SK-N-SH (cell line): ENCODE measurements around the gene ANKS1B. TPM values are rescaled to one million over a fixed set of nuclear protein-coding genes. Genes with fewer than 3 reads are reported as not detected.

Experiments
- CTCF ChIA-PET: fragments of 300-600, 350-600 bp; formaldehyde crosslinking; extraction: SDS; loops from one replicate; lab custom pipeline; 2021; lab: Yijun Ruan, JAX
- POLR2A ChIA-PET: fragments of 350-600 bp; sonication (Branson Sonifier 250); formaldehyde crosslinking; extraction: SDS; loops from one replicate; lab custom pipeline; 2020; ENCODE audit warnings: antibody characterized with exemption, inconsistent platforms; lab: Yijun Ruan, JAX
- DNase-seq: peaks from one replicate; pipeline ENCODE4 v3.0.0; 2012
- H2AFZ ChIP-seq: fragments of 200-600 bp; sonication (generic); 2 replicates; pipeline ENCODE4 v1.8.1; 2016; ENCODE audit warnings: antibody characterized with exemption, mild to moderate bottlenecking, low read depth
- H3F3A ChIP-seq: fragments of 200-600 bp; sonication (generic); replicated peaks from 2 replicates; pipeline ENCODE3; 2016; ENCODE audit warnings: antibody characterized with exemption, mild to moderate bottlenecking; ENCODE audit not compliant: insufficient read depth
- H3K27ac ChIP-seq, 2 experiments: fragments of 200-500 bp in 1 of 2; fragments of 200-600 bp in 1 of 2; sonication (Bioruptor generic) in 1 of 2; sonication (generic), shearing (Covaris generic) in 1 of 2; 2 replicates each; pipeline versions ENCODE4 v1.5.1 to v1.6.1; 2014 to 2016; ENCODE audit warnings: low read depth in 2 of 2, inconsistent platforms in 1 of 2, low read length in 1 of 2, mild to moderate bottlenecking in 1 of 2, mixed read lengths in 1 of 2
- H3K27me3 ChIP-seq: fragments of 200-600 bp; sonication (generic), shearing (Covaris generic); 2 replicates; pipeline ENCODE4 v1.6.1; 2016; ENCODE audit warnings: mixed run types; ENCODE audit not compliant: insufficient read depth
- H3K36me3 ChIP-seq, 2 experiments: fragments of 200-500 bp in 1 of 2; fragments of 200-600 bp in 1 of 2; sonication (Bioruptor generic) in 1 of 2; sonication (generic) in 1 of 2; replicated peaks in 1 of 2; 2 replicates each; pipeline versions ENCODE3 to v1.5.1; 2014 to 2016; ENCODE audit warnings: low read length in 1 of 2, mild to moderate bottlenecking in 1 of 2; ENCODE audit not compliant: insufficient read depth in 2 of 2, control insufficient read depth in 1 of 2
- H3K4me1 ChIP-seq, 2 experiments: fragments of 200-500 bp in 1 of 2; fragments of 200-600 bp in 1 of 2; sonication (Bioruptor generic) in 1 of 2; sonication (generic), shearing (Covaris generic) in 1 of 2; 2 replicates each; pipeline versions ENCODE4 v1.5.1 to v1.6.1; 2014 to 2016; ENCODE audit warnings: low read depth in 1 of 2, low read length in 1 of 2, mixed run types in 1 of 2; ENCODE audit not compliant: insufficient read depth in 2 of 2, control insufficient read depth in 1 of 2
- H3K4me2 ChIP-seq: fragments of 200-600 bp; sonication (generic), shearing (Covaris generic); 2 replicates; pipeline ENCODE4 v1.6.1; 2017; ENCODE audit warnings: mixed run types
- H3K4me3 ChIP-seq, 2 experiments: fragments of 200-500 bp in 1 of 2; fragments of 200-600 bp in 1 of 2; sonication (Bioruptor generic) in 1 of 2; sonication (generic), shearing (Covaris generic) in 1 of 2; 2 replicates each; pipeline versions ENCODE4 v1.5.1 to v1.8.1; 2014 to 2016; ENCODE audit warnings: low read depth in 2 of 2, inconsistent platforms in 1 of 2, low read length in 1 of 2, mild to moderate bottlenecking in 1 of 2, mixed read lengths in 1 of 2, moderate library complexity in 1 of 2
- H3K79me2 ChIP-seq: fragments of 200-600 bp; sonication (generic); 2 replicates; pipeline ENCODE4 v1.8.1; 2017; ENCODE audit warnings: mild to moderate bottlenecking; ENCODE audit not compliant: insufficient read depth
- H3K9ac ChIP-seq: fragments of 200-600 bp; sonication (generic); 2 replicates; pipeline ENCODE4 v1.6.1; 2017; ENCODE audit warnings: mixed run types
- H3K9me2 ChIP-seq: fragments of 200-600 bp; sonication (generic); 2 replicates; pipeline ENCODE4 v1.6.1; 2017; ENCODE audit warnings: mixed run types
- H3K9me3 ChIP-seq: fragments of 200-600 bp; sonication (generic); 2 replicates; pipeline ENCODE4 v1.6.1; 2017; ENCODE audit warnings: mixed run types, mild to moderate bottlenecking, moderate library complexity
- H4K20me1 ChIP-seq: fragments of 200-600 bp; sonication (generic); 2 replicates; pipeline ENCODE4 v1.6.1; 2017; ENCODE audit warnings: mild to moderate bottlenecking, mixed run types; ENCODE audit not compliant: insufficient read depth
- CHD2 ChIP-seq: fragments of 150-350 bp; IDR thresholded peaks from 2 replicates; pipeline ENCODE4 v1.6.1; 2018; ENCODE audit warnings: low read length; ENCODE audit not compliant: partially characterized antibody
- CTCF ChIP-seq: fragments of 200-600 bp; sonication (generic); IDR thresholded peaks from 2 replicates; pipeline ENCODE4 v1.6.1; 2017; ENCODE audit warnings: antibody characterized with exemption, mild to moderate bottlenecking, moderate library complexity
- ELF1 ChIP-seq: IDR thresholded peaks from 2 replicates; pipeline ENCODE4 v1.4.0; 2012
- EP300 ChIP-seq, 2 experiments: IDR thresholded peaks; 2 replicates each; pipeline versions ENCODE4 v1.4.0 to v1.6.1; 2012; ENCODE audit warnings: borderline replicate concordance in 1 of 2, low read depth in 1 of 2, low read length in 1 of 2
- FOSL2 ChIP-seq: IDR thresholded peaks from 2 replicates; pipeline ENCODE4 v1.4.0; 2012; ENCODE audit warnings: low read depth, mild to moderate bottlenecking, moderate library complexity, borderline replicate concordance
- FOXJ3 ChIP-seq: sonication (generic); formaldehyde crosslinking; IDR thresholded peaks from 2 replicates; pipeline ENCODE4 v1.5.1; 2020; ENCODE audit warnings: mild to moderate bottlenecking, missing genetic modification reagents
- FOXM1 ChIP-seq: IDR thresholded peaks from 2 replicates; pipeline ENCODE4 v1.4.0; 2012; ENCODE audit warnings: low read depth, mild to moderate bottlenecking
- GATA2 ChIP-seq: sonication (generic); formaldehyde crosslinking; IDR thresholded peaks from 2 replicates; pipeline ENCODE4 v1.5.0; 2020; ENCODE audit warnings: mild to moderate bottlenecking, missing genetic modification reagents
- MAX ChIP-seq: IDR thresholded peaks from 2 replicates; pipeline ENCODE4 v1.4.0; 2012; ENCODE audit warnings: low read depth
- MEF2A ChIP-seq: IDR thresholded peaks from 2 replicates; pipeline ENCODE4 v1.4.0; 2012; ENCODE audit warnings: low read depth, borderline replicate concordance
- NRF1 ChIP-seq: IDR thresholded peaks from 2 replicates; pipeline ENCODE4 v1.6.1; 2012; ENCODE audit warnings: low read depth, mild to moderate bottlenecking, low read length
- POLR2AphosphoS5 ChIP-seq: IDR thresholded peaks from 2 replicates; pipeline ENCODE4 v1.6.1; 2012; ENCODE audit warnings: low read depth, low read length
- RAD21 ChIP-seq: IDR thresholded peaks from 2 replicates; pipeline ENCODE4 v1.6.1; 2012; ENCODE audit warnings: mild to moderate bottlenecking, low read length
- RCOR1 ChIP-seq: fragments of 150-350 bp; IDR thresholded peaks from 2 replicates; pipeline ENCODE4 v1.6.1; 2017; ENCODE audit warnings: antibody characterized with exemption, low read length
- RFX5 ChIP-seq: IDR thresholded peaks from 2 replicates; pipeline ENCODE4 v1.6.1; 2012; ENCODE audit warnings: mild to moderate bottlenecking, improper control_type of control experiment, low read length
- SMC3 ChIP-seq: IDR thresholded peaks from 2 replicates; pipeline ENCODE4 v1.6.1; 2012; ENCODE audit warnings: low read depth, low read length, improper control_type of control experiment
- TAF1 ChIP-seq: IDR thresholded peaks from 2 replicates; pipeline ENCODE4 v1.6.1; 2012; ENCODE audit warnings: low read depth, mild to moderate bottlenecking, low read length, moderate library complexity, borderline replicate concordance
- TCF12 ChIP-seq: IDR thresholded peaks from 2 replicates; pipeline ENCODE4 v1.4.0; 2012
- TEAD4 ChIP-seq: IDR thresholded peaks from 2 replicates; pipeline ENCODE4 v1.4.0; 2012; ENCODE audit warnings: mild to moderate bottlenecking, borderline replicate concordance; ENCODE audit not compliant: insufficient read depth
- YY1 ChIP-seq: IDR thresholded peaks from 2 replicates; pipeline ENCODE4 v1.4.0; 2012; ENCODE audit warnings: low read depth, mild to moderate bottlenecking
- ZBTB33 ChIP-seq: IDR thresholded peaks from 2 replicates; pipeline ENCODE4 v1.4.0; 2012; ENCODE audit warnings: low read depth, borderline replicate concordance
- WGBS: methylation state at CpG from one replicate; pipeline ENCODE4 v1.1.6; 2017; ENCODE audit warnings: low lambda C conversion rate; 5-methylcytosine and 5-hydroxymethylcytosine counted together
- polyA plus RNA-seq, 3 experiments: library from polyadenylated mRNA; depleted of rRNA; stranded (reverse); fragments of >200 nt; gene quantifications; 2 replicates each; pipeline ENCODE4 v1.2.3, GENCODE V29; 2012
- TF ChIP-seq, protein P1 (sequence below): IDR thresholded peaks from 2 replicates; pipeline ENCODE4; 2012

Gene ANKS1B
- polyA plus RNA-seq, 1 of the 3 experiments (the other 2 are of a cell fraction), result 1.8 TPM

- Histone ChIP-seq H3K27me3 (no peaks in the 10 kb centered on the region), H3K27ac (peak overlapping the region in 1 of 2 experiments; percentile 44; a peak in 2 of 4 replicates), H3K9me3 (no peaks in the 10 kb centered on the region), H3K4me3 (no peak overlapping the region; a peak in 1 of 4 replicates), H3K4me2 (0 out of 2 replicates have a peak overlapping the region, but pooled peaks have one; percentile 7), H3K9ac (no peak overlapping the region), H3K4me1 (peaks cover 0 to 17% of the 10 kb centered on the region in 2 experiments; a peak in 2 of 4 replicates), H2AFZ (no peak overlapping the region), H3F3A (peaks cover 15% of the 10 kb centered on the region), H3K79me2 (no peaks in the 10 kb centered on the region), H3K9me2 (no peaks in the 10 kb centered on the region), H4K20me1 (no peaks in the 10 kb centered on the region), H3K36me3 (peaks cover 48 to 57% of the 10 kb centered on the region in 2 experiments)
- WGBS, result 55% methylated on average over 5 of the region's 5 CpGs
- ChIA-PET CTCF (interaction anchor here (1.0 to 2.9 kb wide), 5 partner anchors 11 to 273 kb away, joined by 4 to 15 read pairs (median 6); no protein-coding TSS in a partner anchor), POLR2A (no interaction called here)
- TF ChIP-seq YY1 (no peak), SMC3 (peak; percentile 36; the same call in 1 of the 2 replicates), EP300 (IDR thresholded peaks at IDR 0.05; ENCODE audit: borderline replicate concordance in 1 of 2, low read depth in 1 of 2, low read length in 1 of 2) (no peak), FOXJ3 (no peak), ELF1 (no peak), CTCF (peak; percentile 60), CHD2 (no peak), POLR2AphosphoS5 (no peak), FOXM1 (no peak), TEAD4 (no peak), GATA2 (no peak), MAX (no peak), RAD21 (peak; percentile 70), RFX5 (no peak), ZBTB33 (no peak), FOSL2 (no peak), RCOR1 (no peak), MEF2A (no peak), TCF12 (peak; percentile 8; the same call in 1 of the 2 replicates), TAF1 (no peak), NRF1 (no peak)
- TF ChIP-seq, protein P1, sequence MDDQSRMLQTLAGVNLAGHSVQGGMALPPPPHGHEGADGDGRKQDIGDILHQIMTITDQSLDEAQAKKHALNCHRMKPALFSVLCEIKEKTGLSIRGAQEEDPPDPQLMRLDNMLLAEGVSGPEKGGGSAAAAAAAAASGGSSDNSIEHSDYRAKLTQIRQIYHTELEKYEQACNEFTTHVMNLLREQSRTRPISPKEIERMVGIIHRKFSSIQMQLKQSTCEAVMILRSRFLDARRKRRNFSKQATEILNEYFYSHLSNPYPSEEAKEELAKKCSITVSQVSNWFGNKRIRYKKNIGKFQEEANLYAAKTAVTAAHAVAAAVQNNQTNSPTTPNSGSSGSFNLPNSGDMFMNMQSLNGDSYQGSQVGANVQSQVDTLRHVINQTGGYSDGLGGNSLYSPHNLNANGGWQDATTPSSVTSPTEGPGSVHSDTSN, result no peak
- DNase-seq, result peak; percentile 46
Observed at GRCh38 chr12:98725476-98726247, 1259.1 kb downstream of the ANKS1B start.
